HG03558 (cell line): ENCODE results near the gene CELF4.
A peak's percentile ranks its signal among the peaks of the same experiment; 100 is the strongest.

ENCODE experiments used
- ATAC-seq: cut with Tn5 transposase; IDR thresholded peaks from one replicate; pipeline ENCODE4 v1.9.1; 2021; ENCODE audit warnings: moderate number of reproducible peaks; ENCODE audit not compliant: unreplicated experiment; ENCODE audit errors: extremely low read depth

CELF4 gene

DNA sequence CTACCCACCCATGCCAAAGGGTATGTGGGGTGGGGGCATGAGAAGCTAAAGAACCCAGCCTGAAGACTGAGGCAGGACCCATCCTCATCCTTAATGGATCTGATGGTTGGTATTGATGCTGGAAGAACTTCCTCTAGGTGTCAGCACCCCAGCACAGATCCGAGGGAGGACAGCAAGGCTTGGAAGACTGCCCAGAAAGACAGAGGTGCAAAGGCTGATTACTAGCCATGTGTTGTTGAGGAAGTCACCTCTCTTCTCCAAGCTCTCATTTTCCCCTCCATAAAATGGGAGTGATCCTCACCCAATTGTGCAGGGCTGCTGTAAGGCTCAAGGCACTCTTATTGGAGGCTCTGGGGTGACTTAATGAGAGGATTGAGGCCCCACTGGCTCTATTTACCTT lies 256.5 kb downstream of the CELF4 start:
- no peak for ATAC-seq

DNA sequence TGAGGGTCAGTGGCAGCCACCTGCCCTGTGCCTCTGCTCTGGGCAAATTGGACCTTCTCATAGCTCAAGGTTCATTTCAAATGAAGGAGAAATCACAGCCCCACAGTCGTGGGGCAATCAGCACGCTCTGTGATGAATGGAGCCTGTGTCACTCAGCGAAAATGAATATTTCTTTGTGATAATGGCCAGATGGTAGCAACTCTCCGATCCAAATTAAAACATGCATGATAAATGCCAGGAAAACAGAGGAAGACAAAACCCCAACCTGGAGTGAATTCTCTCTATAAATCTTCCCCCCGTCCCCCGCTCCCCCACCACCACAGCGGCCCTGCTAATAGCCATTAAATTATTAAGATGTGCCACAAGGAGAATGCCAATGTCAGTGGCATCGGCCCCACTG lies 258.4 kb downstream of the CELF4 start:
- ATAC-seq, result no peak

DNA sequence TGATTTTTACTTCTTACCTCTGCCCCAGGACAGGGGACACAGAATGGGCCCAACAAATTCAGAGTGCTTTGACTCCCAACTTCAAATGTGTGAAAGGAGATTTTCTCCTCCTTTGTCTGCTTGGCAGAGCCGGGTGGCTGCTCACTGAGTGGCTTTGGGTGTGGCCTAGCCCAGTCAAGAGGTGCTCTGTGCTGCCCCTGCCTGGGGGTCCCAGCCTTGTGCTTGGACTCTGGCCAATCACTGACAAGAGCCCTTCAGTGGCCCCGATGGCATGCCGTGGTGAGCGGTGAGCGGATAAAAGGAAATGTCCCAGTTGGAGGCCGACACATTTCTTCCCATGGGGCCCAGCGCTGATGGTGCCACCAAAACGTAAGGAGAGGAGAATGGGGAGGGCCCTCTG lies 259.2 kb downstream of the CELF4 start:
- ATAC-seq, result no peak

DNA sequence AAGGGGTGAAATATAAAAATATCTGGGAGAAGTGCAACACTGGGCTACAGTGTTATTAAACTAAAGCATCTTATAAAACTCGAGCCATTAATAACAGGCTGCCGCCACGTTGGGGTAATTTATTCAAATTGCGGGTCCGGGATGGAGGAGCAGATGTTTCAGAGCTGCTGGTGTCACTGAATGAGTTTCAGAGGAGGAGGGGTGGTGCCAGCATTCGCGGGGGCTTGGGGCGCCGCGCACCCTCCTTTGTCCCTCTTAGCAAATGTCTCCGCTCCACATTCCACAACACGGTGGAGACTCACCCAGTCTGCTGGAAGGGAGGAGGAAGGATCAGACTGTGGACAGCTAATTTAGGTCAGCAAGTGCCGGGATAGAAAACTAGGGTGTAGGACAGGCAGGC lies 260.5 kb downstream of the CELF4 start:
- no peak for ATAC-seq

DNA sequence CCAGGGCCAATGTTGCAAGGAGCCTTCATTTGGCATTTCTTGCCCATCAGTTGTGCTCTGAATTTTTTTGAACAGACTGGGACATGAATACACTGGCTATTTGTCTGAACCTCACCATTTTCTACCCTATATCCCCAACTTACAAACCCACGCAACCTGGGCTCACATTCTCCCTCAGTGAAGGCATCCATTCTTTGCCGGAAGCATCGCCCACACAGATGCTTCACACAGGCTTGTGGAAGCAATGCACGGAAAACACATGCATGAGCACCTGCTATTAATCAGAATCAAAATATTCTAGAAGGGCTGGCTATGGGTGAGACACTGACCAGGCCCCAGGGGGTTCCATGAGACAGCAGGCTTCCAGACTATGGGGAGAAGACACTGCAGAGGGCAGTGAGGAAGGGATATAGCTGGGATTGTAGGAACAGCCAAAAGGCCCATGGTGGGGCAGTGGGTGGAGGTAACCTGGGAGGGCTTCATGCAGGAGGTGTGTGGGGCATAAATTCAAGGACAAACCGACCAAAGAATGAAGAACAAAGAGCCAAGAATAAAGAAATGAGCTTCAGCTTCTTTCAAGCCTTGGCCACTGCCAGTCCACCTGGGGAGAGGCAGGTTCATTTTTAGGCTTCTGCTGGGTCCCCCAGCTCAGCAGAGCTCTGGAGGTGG lies 261.5 kb downstream of the CELF4 start:
- no peak for ATAC-seq

DNA sequence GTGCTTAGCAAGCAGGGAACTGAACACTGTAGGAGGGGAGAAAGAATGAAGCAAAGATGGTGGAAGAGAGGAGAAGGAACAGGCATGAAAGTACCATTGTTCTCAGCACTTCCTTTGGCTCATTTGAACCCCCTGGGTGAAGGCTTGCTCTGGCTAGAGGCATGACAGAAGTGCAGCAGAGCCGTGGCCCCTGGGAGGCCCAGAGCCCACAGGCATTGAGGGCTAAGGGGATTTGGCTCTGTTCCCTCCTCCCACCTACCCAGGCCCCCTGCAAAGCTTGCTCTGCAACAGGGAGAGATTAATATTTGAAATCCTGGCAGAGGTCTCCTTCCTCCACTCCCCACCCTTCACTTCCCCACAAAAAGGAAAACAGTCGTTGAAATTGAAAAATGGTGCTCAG lies 262.6 kb downstream of the CELF4 start:
- ATAC-seq, result no peak

DNA sequence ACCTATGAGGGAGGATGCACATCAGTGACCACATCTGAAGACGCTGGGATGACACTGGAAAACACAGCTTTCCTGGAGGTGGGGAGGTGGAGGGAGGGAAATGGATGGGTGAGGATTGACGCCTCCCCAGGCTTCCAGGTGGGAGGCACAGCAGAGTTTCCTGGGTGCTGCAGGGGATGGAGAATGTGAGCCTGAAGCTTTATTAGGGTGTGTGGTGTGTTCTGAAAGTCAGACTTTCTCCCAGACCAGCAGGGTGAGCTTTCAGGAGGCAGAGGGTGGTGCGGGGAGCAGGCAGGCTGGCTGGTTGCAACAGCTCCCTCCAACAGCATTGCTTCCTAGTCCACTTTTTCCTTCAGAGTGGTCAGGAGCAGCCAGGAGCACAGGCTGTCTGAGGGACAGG lies 263.1 kb downstream of the CELF4 start:
- ATAC-seq, result no peak

DNA sequence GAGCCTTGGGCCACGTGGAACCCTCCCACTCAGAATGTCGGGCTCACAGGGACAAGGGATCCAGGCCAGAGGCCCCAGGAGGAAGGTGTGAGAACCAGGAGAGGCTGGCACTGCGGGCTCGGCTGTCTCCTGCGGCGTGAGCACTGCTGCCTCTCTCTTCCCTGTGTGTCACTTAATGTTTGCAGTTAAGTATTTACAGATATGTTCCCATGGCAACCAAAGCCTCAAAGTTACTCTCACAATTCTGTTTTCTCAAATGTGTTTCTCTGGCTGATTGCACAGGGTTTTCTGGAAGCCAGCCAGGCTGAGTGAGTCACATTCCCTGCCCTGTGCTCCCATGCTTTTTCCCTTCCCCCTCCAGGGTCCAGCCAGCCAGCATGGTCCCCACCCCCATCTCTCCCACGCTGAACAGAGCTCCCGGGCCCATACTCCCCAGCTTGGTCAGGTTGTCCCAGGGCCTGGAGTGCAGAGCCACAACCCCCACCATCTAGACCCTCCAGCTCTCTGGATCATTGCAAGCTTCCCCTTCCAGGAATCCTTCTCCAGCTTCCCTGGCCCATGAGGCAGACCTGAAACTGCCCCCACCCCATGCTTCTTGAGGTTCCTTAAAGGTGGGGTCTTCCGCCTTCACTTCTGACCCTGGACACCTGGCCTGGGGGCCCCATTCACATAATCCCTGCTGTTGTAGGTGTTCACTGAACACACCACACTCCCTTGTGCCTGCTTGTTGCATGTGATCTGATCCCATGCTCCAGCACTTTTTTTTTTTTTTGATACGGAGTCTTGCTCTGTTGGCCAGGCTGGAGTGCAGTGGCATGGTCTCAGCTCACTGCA lies 265.9 kb downstream of the CELF4 start:
- ATAC-seq, result peak; percentile 50

DNA sequence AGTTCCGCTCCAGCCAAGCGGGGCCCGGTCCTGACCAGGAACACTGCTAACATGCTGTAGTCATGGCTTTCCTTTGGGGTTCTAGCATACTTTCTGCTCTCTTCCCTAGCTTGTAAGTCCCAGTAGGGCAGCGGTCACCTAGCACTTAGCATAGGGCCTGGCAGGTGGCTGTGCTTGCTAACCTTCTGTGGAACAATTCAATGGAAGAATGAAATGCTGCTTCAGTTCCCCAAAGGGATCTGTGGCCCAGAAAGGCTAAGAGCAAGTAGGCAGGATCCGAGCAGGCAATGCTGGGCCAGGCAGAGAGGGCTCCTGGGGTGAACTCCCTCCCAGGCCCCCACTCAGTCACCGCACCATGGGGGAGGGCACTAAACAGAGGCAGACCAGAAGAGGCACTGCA lies 266.8 kb downstream of the CELF4 start:
- no peak for ATAC-seq

DNA sequence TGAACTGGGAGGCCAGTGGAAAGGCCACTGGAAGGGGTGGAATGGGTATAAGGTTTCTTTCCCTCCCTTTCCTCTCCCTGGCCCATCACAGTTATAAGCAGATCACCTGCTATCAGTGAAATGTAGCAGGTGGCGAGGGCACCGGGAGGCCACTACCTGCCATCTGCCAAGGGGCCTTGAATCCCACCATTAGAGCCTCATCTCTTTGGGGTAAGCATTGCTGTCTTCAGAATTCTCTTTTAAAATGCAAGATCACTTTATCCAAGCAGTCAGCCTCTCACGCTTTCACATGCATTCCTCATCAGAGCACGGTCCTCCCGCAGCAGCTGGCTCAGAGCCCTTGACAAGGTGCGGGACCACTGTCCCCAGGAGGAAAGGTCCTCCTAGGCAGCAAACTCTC lies 268.5 kb downstream of the CELF4 start:
- ATAC-seq, result no peak

DNA sequence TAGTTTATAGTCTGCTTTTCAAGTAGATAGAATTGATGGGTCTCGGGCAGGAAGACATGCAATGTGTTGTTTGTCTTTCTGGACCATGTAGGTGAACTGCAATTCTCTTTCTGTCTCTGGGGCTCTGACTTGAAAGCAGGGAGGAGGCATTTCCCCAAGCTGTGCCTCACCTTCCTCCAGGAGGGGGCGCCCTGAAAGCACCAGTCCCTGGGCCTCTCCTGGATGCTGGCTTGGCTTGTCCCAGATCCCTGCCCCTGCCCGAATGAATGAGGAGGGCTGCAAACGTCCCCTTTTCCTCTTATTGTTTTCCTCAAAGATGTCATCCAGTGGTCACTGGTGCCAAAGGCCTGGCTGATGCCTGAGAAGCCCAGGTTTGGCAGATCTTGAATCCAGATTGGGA lies 270.6 kb downstream of the CELF4 start:
- no peak for ATAC-seq

DNA sequence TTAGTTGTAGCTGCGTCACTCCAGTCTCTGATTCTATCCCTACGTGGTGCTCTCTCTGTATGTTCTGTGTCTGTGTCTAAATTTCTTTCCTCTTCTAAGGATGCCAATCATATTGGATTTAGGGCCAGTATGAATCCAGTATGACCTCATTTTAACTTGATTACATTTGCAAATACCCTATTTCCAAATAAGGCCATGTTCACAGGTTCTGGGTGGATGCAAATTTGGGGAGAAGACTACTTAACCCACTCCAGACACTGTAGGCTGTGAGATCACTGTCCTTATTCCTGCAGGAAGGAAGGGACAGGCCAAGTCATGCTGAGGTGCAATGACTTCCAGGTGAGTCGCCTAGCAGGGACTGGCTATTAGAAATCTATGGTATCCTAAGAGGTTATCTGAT lies 272.2 kb downstream of the CELF4 start:
- ATAC-seq, result no peak

DNA sequence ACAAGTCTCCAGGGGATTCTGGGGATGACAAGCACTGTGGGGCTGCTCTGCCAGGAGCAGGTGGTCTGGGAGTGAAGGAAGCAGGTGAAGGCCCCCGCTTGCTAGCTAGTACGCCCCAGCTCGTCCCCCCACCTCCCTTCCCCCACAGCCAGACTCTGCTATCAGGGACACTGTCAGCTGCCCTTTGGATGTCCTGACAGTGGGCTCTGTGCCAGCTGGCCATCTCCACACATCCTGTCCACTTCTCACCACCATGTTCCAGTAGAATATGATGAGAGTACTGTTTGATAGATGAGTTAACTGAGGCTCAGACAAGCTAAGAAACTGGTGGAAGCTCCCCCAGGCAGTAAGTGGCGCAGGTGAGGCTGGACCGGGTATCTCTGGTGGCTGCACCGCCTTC lies 276.2 kb downstream of the CELF4 start:
- ATAC-seq, result no peak

DNA sequence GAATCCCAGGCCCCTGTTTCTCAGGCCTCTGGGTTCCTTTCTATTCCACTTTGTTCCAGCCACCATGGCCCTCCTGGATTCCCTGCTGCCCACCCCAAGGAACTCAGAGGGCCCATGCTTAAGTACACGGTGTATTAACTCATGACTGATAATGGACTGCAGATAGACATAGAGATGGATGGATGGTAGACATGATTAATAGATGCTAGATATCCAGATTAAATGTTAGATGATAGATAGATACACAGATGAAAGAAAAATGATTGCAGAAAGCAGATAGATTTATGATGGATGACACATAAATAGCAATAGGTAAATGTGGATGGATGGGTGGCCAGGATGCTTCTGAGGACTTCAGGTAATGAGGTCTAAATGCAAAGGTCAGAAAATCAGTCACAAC lies 278.0 kb downstream of the CELF4 start:
- ATAC-seq, result no peak

DNA sequence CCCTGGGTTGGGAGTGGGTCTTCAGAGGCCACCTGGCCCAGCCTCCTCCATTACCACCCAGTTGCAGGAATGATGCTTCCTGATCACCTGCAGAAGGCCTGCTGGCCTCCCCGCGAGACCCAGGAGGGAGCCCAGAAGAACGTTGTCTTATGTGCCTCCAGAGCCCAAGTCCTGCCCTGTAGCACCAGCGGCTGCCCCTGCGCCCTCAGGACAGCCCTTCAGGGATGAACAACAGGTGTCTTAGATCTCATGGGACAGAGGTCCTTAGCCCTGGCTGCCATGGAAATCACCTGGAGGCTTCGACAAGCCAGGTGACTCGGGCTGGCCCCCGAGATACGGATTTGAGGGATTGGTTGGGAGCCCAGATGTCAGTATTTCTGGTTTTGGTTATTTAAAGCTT lies 278.8 kb downstream of the CELF4 start:
- no peak for ATAC-seq

DNA sequence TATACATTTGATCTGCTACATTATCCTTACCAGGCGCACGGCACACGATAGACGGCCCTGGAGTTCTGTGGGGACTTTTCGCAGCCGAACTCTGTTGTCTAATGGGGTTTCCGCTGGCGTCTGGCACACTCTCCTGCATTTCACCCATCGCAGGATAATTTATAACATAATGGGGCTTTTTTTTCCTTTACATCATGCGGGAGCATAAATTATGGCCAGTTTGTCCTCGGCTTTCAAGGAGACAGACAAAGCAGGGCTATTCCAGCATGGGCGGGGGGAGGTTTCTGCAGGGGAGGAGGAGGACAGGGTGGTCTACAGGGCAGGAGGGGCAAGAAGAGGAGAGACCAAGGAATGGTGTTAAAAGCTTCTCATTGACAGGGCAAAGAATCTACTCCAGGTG lies 279.8 kb downstream of the CELF4 start:
- no peak for ATAC-seq

DNA sequence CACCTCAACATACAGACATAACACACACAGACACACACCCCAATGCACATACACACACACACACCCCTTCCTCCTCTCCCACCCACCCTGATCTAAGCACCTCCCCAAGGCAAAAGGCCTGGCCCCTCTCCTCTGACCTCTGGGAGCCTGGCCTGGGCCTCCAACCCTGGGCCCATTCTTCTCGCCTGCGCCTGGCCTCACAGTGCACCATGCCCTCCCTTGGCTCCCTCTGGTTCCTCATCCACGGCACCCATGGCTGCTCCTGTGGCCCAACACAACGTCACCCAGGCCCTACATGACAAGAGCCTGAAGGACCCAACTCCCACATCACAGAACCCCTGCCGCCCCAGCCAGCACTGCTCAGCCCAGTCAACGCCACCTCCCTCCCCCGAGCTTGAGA lies 281.3 kb downstream of the CELF4 start:
- ATAC-seq, result no peak

DNA sequence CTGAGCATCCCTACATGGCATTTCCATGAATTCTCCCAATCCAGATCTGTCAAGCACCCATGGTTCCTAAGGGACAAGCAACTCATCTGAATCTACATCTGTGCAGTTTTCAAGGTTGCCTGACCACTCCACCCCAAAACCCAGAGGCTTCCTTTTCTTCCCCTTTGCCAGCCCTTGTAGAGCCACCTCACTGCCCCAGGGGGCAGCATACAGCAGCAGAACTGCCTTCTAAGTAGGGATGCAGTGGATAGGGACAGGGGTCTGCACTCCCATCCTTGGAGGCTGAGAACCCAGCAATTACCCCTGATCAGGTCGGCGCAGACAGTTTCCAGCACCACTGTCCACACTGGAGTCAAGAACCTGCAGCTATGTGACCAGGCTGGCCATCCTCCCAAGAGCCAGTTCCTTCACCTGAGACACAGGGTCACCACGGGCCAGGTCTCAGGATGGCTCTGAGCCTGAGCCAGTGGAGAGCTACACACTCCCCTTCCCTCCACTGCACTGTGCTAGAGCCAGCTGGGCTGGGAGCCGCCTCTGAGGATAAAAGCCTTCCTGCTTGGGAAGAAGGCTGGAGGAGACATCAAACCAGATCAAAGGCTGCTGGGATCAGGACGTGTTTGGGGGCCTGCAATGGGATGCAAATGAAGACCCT lies 283.1 kb downstream of the CELF4 start:
- no peak for ATAC-seq

DNA sequence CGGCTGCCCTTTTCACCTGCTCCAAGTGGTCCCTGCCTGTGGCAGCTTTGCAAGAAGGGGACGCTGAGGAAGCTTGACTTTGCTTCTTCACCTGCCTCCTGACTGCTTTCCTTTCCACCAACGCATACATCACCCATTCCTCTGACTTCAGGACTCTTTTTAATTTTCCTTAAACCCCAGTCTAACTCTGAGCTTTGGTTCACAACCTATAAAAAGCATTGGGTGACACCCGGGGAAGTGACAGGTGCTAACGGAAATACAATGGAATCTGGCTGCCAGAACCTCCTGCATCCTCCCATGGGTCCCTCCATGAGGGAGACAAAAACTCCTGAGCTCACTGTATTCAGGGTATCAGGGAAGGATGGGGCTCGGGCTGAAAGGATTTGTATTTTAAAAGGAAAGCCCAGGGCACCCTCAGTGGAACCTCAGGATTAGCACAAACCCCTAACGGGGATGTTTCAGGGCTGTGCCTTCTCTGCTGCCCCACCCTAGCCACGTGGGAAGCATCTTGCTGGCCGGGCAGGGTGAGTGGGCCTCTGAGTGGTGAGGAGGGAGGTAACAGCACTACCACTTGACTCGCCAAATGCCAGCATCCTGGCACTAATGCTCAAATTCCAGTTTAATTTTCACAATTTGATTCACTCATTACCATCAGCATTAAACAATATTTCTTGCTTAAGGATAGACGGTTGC lies 284.8 kb downstream of the CELF4 start:
- no peak for ATAC-seq

DNA sequence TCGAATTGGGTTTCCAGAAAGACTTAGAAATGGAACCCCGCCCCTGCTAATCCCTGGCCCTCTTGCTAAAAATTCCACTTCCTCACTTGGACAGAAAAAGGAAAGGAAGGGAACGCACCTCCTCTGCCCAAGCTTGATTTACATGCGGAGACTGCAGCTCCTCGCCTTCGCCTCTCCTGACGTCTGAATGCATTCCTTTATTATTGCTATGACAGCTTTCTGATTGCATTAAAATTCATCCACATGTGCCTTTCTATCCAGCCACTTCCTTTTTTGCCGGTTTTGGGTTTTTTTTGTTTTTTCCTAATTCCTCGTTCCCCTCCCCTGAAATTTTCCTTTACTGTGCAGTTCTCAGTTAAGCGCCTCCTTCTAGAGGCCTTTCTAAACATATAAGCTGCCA lies 287.8 kb downstream of the CELF4 start:
- no peak for ATAC-seq
